GM21423 (cell line): ENCODE results near the gene ADCY10.
"Not testable (repeated sequence)": the region's sequence is repeated elsewhere in the genome, so short reads cannot be mapped to it uniquely, and the experiment has no call there.

Experiments used
- ATAC-seq: cut with Tn5 transposase; IDR thresholded peaks from one replicate; pipeline ENCODE4 v1.9.1; 2021; ENCODE audit warnings: mild to moderate bottlenecking, moderate library complexity; ENCODE audit not compliant: unreplicated experiment

ADCY10 gene

GRCh38 chr1:167882376-167882775 lies 31.6 kb downstream of the ADCY10 start:
- no peak for ATAC-seq

GRCh38 chr1:167881786-167882185 lies 32.1 kb downstream of the ADCY10 start:
- ATAC-seq, result no peak

- no peak for ATAC-seq
Measured at GRCh38 chr1:167881069-167881468, 32.9 kb downstream of the ADCY10 start.

GRCh38 chr1:167880580-167881021 lies 33.3 kb downstream of the ADCY10 start:
- no peak for ATAC-seq

- ATAC-seq, result no peak
Measured at GRCh38 chr1:167879508-167879907, 34.4 kb downstream of the ADCY10 start.

- ATAC-seq, result no peak
Measured at GRCh38 chr1:167878372-167879160, 35.4 kb downstream of the ADCY10 start.

- no peak for ATAC-seq
Measured at GRCh38 chr1:167876597-167877175, 37.2 kb downstream of the ADCY10 start.

- ATAC-seq, result no peak
Measured at GRCh38 chr1:167871331-167871730, 42.6 kb downstream of the ADCY10 start.

- ATAC-seq, result not testable (repeated sequence)
Measured at GRCh38 chr1:167869157-167870001, 44.6 kb downstream of the ADCY10 start.

GRCh38 chr1:167866739-167867414 lies 47.1 kb downstream of the ADCY10 start:
- ATAC-seq, result not testable (repeated sequence)

- not testable (repeated sequence) for ATAC-seq
Measured at GRCh38 chr1:167866326-167866725, 47.6 kb downstream of the ADCY10 start.

- ATAC-seq, result not testable (repeated sequence)
Measured at GRCh38 chr1:167865804-167866308, 48.1 kb downstream of the ADCY10 start.

- not testable (repeated sequence) for ATAC-seq
Measured at GRCh38 chr1:167865193-167865592, 48.7 kb downstream of the ADCY10 start.

- ATAC-seq, result no peak
Measured at GRCh38 chr1:167864392-167865032, 49.4 kb downstream of the ADCY10 start.

GRCh38 chr1:167863921-167864279 lies 50.0 kb downstream of the ADCY10 start:
- no peak for ATAC-seq

- not testable (repeated sequence) for ATAC-seq
Measured at GRCh38 chr1:167863191-167863920, 50.6 kb downstream of the ADCY10 start.

- no peak for ATAC-seq
Measured at GRCh38 chr1:167862432-167863076, 51.4 kb downstream of the ADCY10 start.

- ATAC-seq, result no peak
Measured at GRCh38 chr1:167861664-167862381, 52.1 kb downstream of the ADCY10 start.
